SK-N-SH (cell line): Measurements from ENCODE around the gene EEFSEC. TPM values are rescaled to one million over a fixed set of nuclear protein-coding genes. Genes with fewer than 3 reads are reported as not detected.

Source experiments
- CTCF ChIA-PET: fragments of 300-600, 350-600 bp; formaldehyde crosslinking; extraction: SDS; loops from one replicate; lab custom pipeline; 2021; lab: Yijun Ruan, JAX
- POLR2A ChIA-PET: fragments of 350-600 bp; sonication (Branson Sonifier 250); formaldehyde crosslinking; extraction: SDS; loops from one replicate; lab custom pipeline; 2020; ENCODE audit warnings: antibody characterized with exemption, inconsistent platforms; lab: Yijun Ruan, JAX
- DNase-seq: peaks from one replicate; pipeline ENCODE4 v3.0.0; 2012
- H2AFZ ChIP-seq: fragments of 200-600 bp; sonication (generic); 2 replicates; pipeline ENCODE4 v1.8.1; 2016; ENCODE audit warnings: antibody characterized with exemption, mild to moderate bottlenecking, low read depth
- H3F3A ChIP-seq: fragments of 200-600 bp; sonication (generic); replicated peaks from 2 replicates; pipeline ENCODE3; 2016; ENCODE audit warnings: antibody characterized with exemption, mild to moderate bottlenecking; ENCODE audit not compliant: insufficient read depth
- H3K27ac ChIP-seq, 2 experiments: fragments of 200-500 bp in 1 of 2; fragments of 200-600 bp in 1 of 2; sonication (Bioruptor generic) in 1 of 2; sonication (generic), shearing (Covaris generic) in 1 of 2; 2 replicates each; pipeline versions ENCODE4 v1.5.1 to v1.6.1; 2014 to 2016; ENCODE audit warnings: low read depth in 2 of 2, inconsistent platforms in 1 of 2, low read length in 1 of 2, mild to moderate bottlenecking in 1 of 2, mixed read lengths in 1 of 2
- H3K27me3 ChIP-seq: fragments of 200-600 bp; sonication (generic), shearing (Covaris generic); 2 replicates; pipeline ENCODE4 v1.6.1; 2016; ENCODE audit warnings: mixed run types; ENCODE audit not compliant: insufficient read depth
- H3K36me3 ChIP-seq, 2 experiments: fragments of 200-500 bp in 1 of 2; fragments of 200-600 bp in 1 of 2; sonication (Bioruptor generic) in 1 of 2; sonication (generic) in 1 of 2; replicated peaks in 1 of 2; 2 replicates each; pipeline versions ENCODE3 to v1.5.1; 2014 to 2016; ENCODE audit warnings: low read length in 1 of 2, mild to moderate bottlenecking in 1 of 2; ENCODE audit not compliant: insufficient read depth in 2 of 2, control insufficient read depth in 1 of 2
- H3K4me1 ChIP-seq, 2 experiments: fragments of 200-500 bp in 1 of 2; fragments of 200-600 bp in 1 of 2; sonication (Bioruptor generic) in 1 of 2; sonication (generic), shearing (Covaris generic) in 1 of 2; 2 replicates each; pipeline versions ENCODE4 v1.5.1 to v1.6.1; 2014 to 2016; ENCODE audit warnings: low read depth in 1 of 2, low read length in 1 of 2, mixed run types in 1 of 2; ENCODE audit not compliant: insufficient read depth in 2 of 2, control insufficient read depth in 1 of 2
- H3K4me2 ChIP-seq: fragments of 200-600 bp; sonication (generic), shearing (Covaris generic); 2 replicates; pipeline ENCODE4 v1.6.1; 2017; ENCODE audit warnings: mixed run types
- H3K4me3 ChIP-seq, 2 experiments: fragments of 200-500 bp in 1 of 2; fragments of 200-600 bp in 1 of 2; sonication (Bioruptor generic) in 1 of 2; sonication (generic), shearing (Covaris generic) in 1 of 2; 2 replicates each; pipeline versions ENCODE4 v1.5.1 to v1.8.1; 2014 to 2016; ENCODE audit warnings: low read depth in 2 of 2, inconsistent platforms in 1 of 2, low read length in 1 of 2, mild to moderate bottlenecking in 1 of 2, mixed read lengths in 1 of 2, moderate library complexity in 1 of 2
- H3K79me2 ChIP-seq: fragments of 200-600 bp; sonication (generic); 2 replicates; pipeline ENCODE4 v1.8.1; 2017; ENCODE audit warnings: mild to moderate bottlenecking; ENCODE audit not compliant: insufficient read depth
- H3K9ac ChIP-seq: fragments of 200-600 bp; sonication (generic); 2 replicates; pipeline ENCODE4 v1.6.1; 2017; ENCODE audit warnings: mixed run types
- H3K9me2 ChIP-seq: fragments of 200-600 bp; sonication (generic); 2 replicates; pipeline ENCODE4 v1.6.1; 2017; ENCODE audit warnings: mixed run types
- H3K9me3 ChIP-seq: fragments of 200-600 bp; sonication (generic); 2 replicates; pipeline ENCODE4 v1.6.1; 2017; ENCODE audit warnings: mixed run types, mild to moderate bottlenecking, moderate library complexity
- H4K20me1 ChIP-seq: fragments of 200-600 bp; sonication (generic); 2 replicates; pipeline ENCODE4 v1.6.1; 2017; ENCODE audit warnings: mild to moderate bottlenecking, mixed run types; ENCODE audit not compliant: insufficient read depth
- ELF1 ChIP-seq: IDR thresholded peaks from 2 replicates; pipeline ENCODE4 v1.4.0; 2012
- EP300 ChIP-seq, 2 experiments: IDR thresholded peaks; 2 replicates each; pipeline versions ENCODE4 v1.4.0 to v1.6.1; 2012; ENCODE audit warnings: borderline replicate concordance in 1 of 2, low read depth in 1 of 2, low read length in 1 of 2
- FOXM1 ChIP-seq: IDR thresholded peaks from 2 replicates; pipeline ENCODE4 v1.4.0; 2012; ENCODE audit warnings: low read depth, mild to moderate bottlenecking
- JUND ChIP-seq: IDR thresholded peaks from 2 replicates; pipeline ENCODE4 v1.4.0; 2012
- MXI1 ChIP-seq: IDR thresholded peaks from 2 replicates; pipeline ENCODE4 v1.6.1; 2012; ENCODE audit warnings: mild to moderate bottlenecking, low read depth, low read length, improper control_type of control experiment
- PBX3 ChIP-seq: IDR thresholded peaks from 2 replicates; pipeline ENCODE4; 2012
- RAD21 ChIP-seq: IDR thresholded peaks from 2 replicates; pipeline ENCODE4 v1.6.1; 2012; ENCODE audit warnings: mild to moderate bottlenecking, low read length
- REST ChIP-seq: IDR thresholded peaks from 2 replicates; pipeline ENCODE4 v1.6.1; 2012; ENCODE audit warnings: mild to moderate bottlenecking, low read depth, low read length, moderate library complexity
- SIN3A ChIP-seq: IDR thresholded peaks from 2 replicates; pipeline ENCODE4 v1.6.1; 2012; ENCODE audit warnings: low read depth, mild to moderate bottlenecking, low read length, moderate library complexity, borderline replicate concordance
- SMC3 ChIP-seq: IDR thresholded peaks from 2 replicates; pipeline ENCODE4 v1.6.1; 2012; ENCODE audit warnings: low read depth, low read length, improper control_type of control experiment
- TAF1 ChIP-seq: IDR thresholded peaks from 2 replicates; pipeline ENCODE4 v1.6.1; 2012; ENCODE audit warnings: low read depth, mild to moderate bottlenecking, low read length, moderate library complexity, borderline replicate concordance
- WGBS: methylation state at CpG from one replicate; pipeline ENCODE4 v1.1.6; 2017; ENCODE audit warnings: low lambda C conversion rate; 5-methylcytosine and 5-hydroxymethylcytosine counted together
- polyA plus RNA-seq, 3 experiments: library from polyadenylated mRNA; depleted of rRNA; stranded (reverse); fragments of >200 nt; gene quantifications; 2 replicates each; pipeline ENCODE4 v1.2.3, GENCODE V29; 2012

EEFSEC gene
- polyA plus RNA-seq, 1 of the 3 experiments (the other 2 are of a cell fraction), result 12.4 TPM

DNA sequence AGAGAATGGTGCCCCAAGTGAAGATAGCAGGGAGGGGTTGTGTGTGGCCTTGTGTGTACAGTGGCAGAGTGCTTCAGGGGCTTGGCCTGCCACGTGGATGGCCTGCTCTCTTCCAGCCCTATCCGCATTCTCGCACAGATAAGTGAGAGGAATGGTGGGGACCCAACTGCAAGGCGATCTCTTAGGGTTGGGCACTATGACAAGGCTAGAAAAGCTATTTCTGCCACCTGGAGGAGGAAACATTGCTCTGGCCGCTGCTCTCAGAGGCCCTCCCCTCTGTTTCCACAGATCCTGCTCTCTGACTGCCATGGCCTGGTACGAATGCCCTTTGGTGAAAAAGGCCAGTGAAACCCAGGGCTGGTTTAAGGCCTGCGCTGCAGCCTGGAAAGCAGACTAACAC lies 20.6 kb downstream of the EEFSEC start:
- H2AFZ ChIP-seq, result no peak overlapping the region
- no peak overlapping the region for H3K4me2 ChIP-seq
- TF ChIP-seq MXI1 (peak; percentile 74), SMC3 (peak; percentile 21; the same call in 1 of the 2 replicates), JUND (no peak), TAF1 (no peak), ELF1 (no peak), RAD21 (peak; percentile 36), FOXM1 (no peak), EP300 (IDR thresholded peaks at IDR 0.05; ENCODE audit: borderline replicate concordance in 1 of 2, low read depth in 1 of 2, low read length in 1 of 2) (peak in 1 of 2 experiments; percentile 56; a peak in 2 of 4 replicates), PBX3 (no peak), SIN3A (no peak), REST (no peak)
- H3K9me2 ChIP-seq, result no peaks in the 10 kb centered on the region
- H3K9ac ChIP-seq, result no peak overlapping the region
- 79% methylated on average over 4 of the region's 7 CpGs for WGBS
- H4K20me1 ChIP-seq, result 0 out of 2 replicates have a peak, but pooled peaks cover 6% of the 10 kb centered on the region
- no peaks in the 10 kb centered on the region for H3K9me3 ChIP-seq
- H3K36me3 ChIP-seq, result no peaks in the 10 kb centered on the region
- H3F3A ChIP-seq, result no peaks in the 10 kb centered on the region
- peak overlapping the region in 1 of 2 experiments; percentile 94; a peak in 2 of 4 replicates for H3K27ac ChIP-seq
- POLR2A ChIA-PET, result interaction anchor here (0.6 to 1.1 kb wide), 4 partner anchors 63 to 323 kb away, joined by 3 to 4 read pairs (median 3); no protein-coding TSS in a partner anchor
- CTCF ChIA-PET, result interaction anchor here (0.9 to 6.8 kb wide), 17 partner anchors 52 to 410 kb away, joined by 3 to 38 read pairs (median 5); no protein-coding TSS in a partner anchor
- peak; percentile 44 for DNase-seq
- no peaks in the 10 kb centered on the region for H3K27me3 ChIP-seq
- H3K4me1 ChIP-seq, result peaks cover 0 to 71% of the 10 kb centered on the region in 2 experiments; a peak in 2 of 4 replicates
- peaks cover 8% of the 10 kb centered on the region; the same call in 1 of the 2 replicates for H3K79me2 ChIP-seq
- H3K4me3 ChIP-seq, result no peak overlapping the region
